DOHH2 (cell line): ENCODE data around the gene UTS2.

Source experiments
- H3F3A ChIP-seq: fragments of 200-600 bp; sonication (generic), shearing (Covaris generic); 2 replicates; pipeline ENCODE4 v1.6.0; 2016; ENCODE audit warnings: antibody characterized with exemption, mild to moderate bottlenecking; ENCODE audit not compliant: control insufficient read depth, insufficient read depth
- H3K27ac ChIP-seq: fragments of 200-600 bp; sonication (generic); 2 replicates; pipeline ENCODE4 v1.5.1; 2014; ENCODE audit warnings: low read depth, mild to moderate bottlenecking, low read length, moderate library complexity
- H3K27me3 ChIP-seq: fragments of 200-600 bp; sonication (generic); 2 replicates; pipeline ENCODE4 v1.6.1; 2014; ENCODE audit warnings: mild to moderate bottlenecking, low read length, mixed read lengths; ENCODE audit not compliant: control insufficient read depth
- H3K36me3 ChIP-seq: fragments of 200-600 bp; sonication (generic); 2 replicates; pipeline ENCODE4 v1.6.1; 2014; ENCODE audit warnings: mild to moderate bottlenecking, low read length, moderate library complexity, mixed read lengths; ENCODE audit not compliant: control insufficient read depth
- H3K4me1 ChIP-seq: fragments of 200-600 bp; sonication (generic); 2 replicates; pipeline ENCODE4 v1.6.1; 2014; ENCODE audit warnings: mild to moderate bottlenecking, low read length, mixed read lengths; ENCODE audit not compliant: control insufficient read depth
- H3K4me2 ChIP-seq: fragments of 200-600 bp; sonication (generic); 2 replicates; pipeline ENCODE4 v1.6.0; 2014; ENCODE audit warnings: mild to moderate bottlenecking, low read length, moderate library complexity
- H3K4me3 ChIP-seq: fragments of 200-600 bp; sonication (generic); 2 replicates; pipeline ENCODE4 v1.5.1; 2014; ENCODE audit warnings: mild to moderate bottlenecking, low read length, mixed read lengths
- H3K79me2 ChIP-seq: fragments of 200-600 bp; sonication (generic); 2 replicates; pipeline ENCODE4 v1.6.1; 2014; ENCODE audit warnings: mild to moderate bottlenecking, low read length, mixed read lengths; ENCODE audit not compliant: control insufficient read depth
- H3K9me2 ChIP-seq: fragments of 200-600 bp; sonication (generic); replicated peaks from 2 replicates; pipeline ENCODE4 v1.6.1; 2014; ENCODE audit warnings: mild to moderate bottlenecking, low read length, mixed read lengths; ENCODE audit not compliant: control insufficient read depth
- H3K9me3 ChIP-seq: fragments of 200-600 bp; sonication (generic); 2 replicates; pipeline ENCODE4 v1.6.1; 2014; ENCODE audit warnings: antibody characterized with exemption, low read length, mixed read lengths; ENCODE audit not compliant: control insufficient read depth, insufficient read depth
- H4K20me1 ChIP-seq: fragments of 200-600 bp; sonication (generic); 2 replicates; pipeline ENCODE4 v1.6.0; 2014; ENCODE audit warnings: low read depth, mild to moderate bottlenecking, antibody characterized with exemption, low read length, moderate library complexity; ENCODE audit not compliant: control insufficient read depth, insufficient read depth
- CTCF ChIP-seq: fragments of 200-600 bp; sonication (generic); IDR thresholded peaks from one replicate; pipeline ENCODE4 v1.5.1; 2014; ENCODE audit warnings: antibody characterized with exemption, mild to moderate bottlenecking, low read depth, low read length; ENCODE audit not compliant: poor library complexity, severe bottlenecking
- EZH2phosphoT487 ChIP-seq: fragments of 200-600 bp; sonication (generic); IDR thresholded peaks from 2 replicates; pipeline ENCODE4 v1.6.1; 2017; ENCODE audit warnings: borderline replicate concordance, mild to moderate bottlenecking, antibody characterized with exemption, low read length, moderate library complexity, mixed read lengths

The UTS2 gene

DNA sequence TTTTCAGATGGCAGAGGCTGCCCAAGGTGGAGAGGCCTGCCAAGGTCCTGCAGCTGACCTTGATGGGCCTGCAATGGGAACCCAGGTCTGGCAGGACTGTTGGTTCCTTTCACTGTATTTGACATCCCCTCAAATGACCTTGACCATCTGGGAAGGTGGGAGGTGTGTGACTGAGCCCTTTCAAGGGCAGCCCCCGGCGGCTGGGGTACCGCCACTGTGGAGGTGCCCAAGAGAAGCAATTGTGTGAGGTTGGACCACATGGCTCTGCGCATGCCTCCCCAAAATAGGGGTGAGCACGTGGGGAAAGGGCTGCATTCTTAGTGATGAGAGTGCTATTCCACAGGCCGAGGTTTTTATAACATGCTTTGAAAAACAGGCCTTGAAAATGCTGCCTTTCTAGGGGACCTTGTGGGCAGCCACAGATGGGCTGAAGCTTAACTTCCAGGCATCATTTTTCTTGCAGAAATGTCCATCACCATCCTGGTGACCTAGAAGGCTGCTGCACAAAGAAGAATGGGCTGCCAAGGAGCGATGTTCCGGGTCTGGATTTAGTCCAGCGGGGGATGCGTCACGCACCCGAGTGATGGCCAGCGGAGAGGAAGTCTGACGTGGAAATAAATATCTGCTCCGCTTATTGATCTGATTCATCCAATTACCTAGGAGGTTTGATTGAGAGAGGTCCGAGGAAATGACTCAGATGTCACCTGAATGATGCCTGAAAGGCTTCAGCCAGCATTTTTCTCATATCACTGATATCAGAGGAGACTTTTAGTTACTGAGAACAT, 16.5 kb upstream of the UTS2 start:
- Histone ChIP-seq H3K36me3 (no peaks in the 10 kb centered on the region), H3F3A (no peaks in the 10 kb centered on the region), H3K4me3 (no peak overlapping the region), H3K27me3 (no peaks in the 10 kb centered on the region), H3K27ac (no peak overlapping the region), H3K4me2 (no peak overlapping the region), H4K20me1 (no peaks in the 10 kb centered on the region), H3K4me1 (no peaks in the 10 kb centered on the region), H3K9me2 (no peaks in the 10 kb centered on the region), H3K79me2 (no peaks in the 10 kb centered on the region), H3K9me3 (no peaks in the 10 kb centered on the region)
- no peak for TF ChIP-seq EZH2phosphoT487
- no peak for TF ChIP-seq CTCF

DNA sequence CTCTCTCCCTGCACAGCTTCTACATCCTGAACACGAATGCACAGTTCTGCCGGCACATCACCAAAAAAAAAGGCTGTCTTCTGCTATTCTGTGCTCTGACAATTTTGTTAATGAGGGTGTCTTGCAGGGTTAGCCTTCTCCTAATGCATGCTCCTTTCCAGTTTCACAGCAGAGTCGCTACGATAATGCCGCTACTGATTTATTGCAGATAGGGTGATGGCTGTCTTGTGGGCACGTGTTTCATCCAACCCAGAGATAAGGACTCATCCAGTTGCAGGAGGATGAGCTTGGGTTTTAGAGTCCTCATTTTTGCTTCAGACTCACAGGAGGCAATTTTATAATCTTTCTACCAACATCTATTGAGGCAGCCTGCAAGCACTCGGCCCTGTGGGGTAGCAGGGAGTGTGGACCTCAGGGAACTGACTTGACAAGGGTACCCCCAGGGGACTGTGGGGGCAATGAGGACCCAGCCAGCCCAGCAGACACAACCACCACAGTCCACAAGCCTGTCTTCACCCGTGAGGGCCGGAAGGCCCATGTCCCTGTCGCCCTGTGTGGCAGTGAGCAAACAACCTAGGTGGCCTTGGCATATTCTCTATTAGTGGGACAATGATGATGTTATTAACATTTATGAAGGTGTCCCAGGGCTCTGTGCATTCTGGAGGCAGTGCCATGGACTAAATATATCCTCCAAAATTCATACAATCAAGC, 15.4 kb upstream of the UTS2 start:
- Histone ChIP-seq H3K4me1 (no peaks in the 10 kb centered on the region), H3K4me3 (no peak overlapping the region), H4K20me1 (no peaks in the 10 kb centered on the region), H3K9me3 (no peaks in the 10 kb centered on the region), H3K27ac (no peak overlapping the region), H3K27me3 (no peaks in the 10 kb centered on the region), H3K9me2 (no peaks in the 10 kb centered on the region), H3K4me2 (no peak overlapping the region), H3F3A (no peaks in the 10 kb centered on the region), H3K79me2 (no peaks in the 10 kb centered on the region), H3K36me3 (no peaks in the 10 kb centered on the region)
- no peak for TF ChIP-seq EZH2phosphoT487
- TF ChIP-seq CTCF = no peak

GRCh38 chr1:7865978-7866377, 13.1 kb upstream of the UTS2 start:
- no peaks in the 10 kb centered on the region for H3K27me3 ChIP-seq
- no peaks in the 10 kb centered on the region for H3K9me2 ChIP-seq
- no peak overlapping the region for H3K4me2 ChIP-seq

More at GRCh38 chr1:7865978-7866377, 13.1 kb upstream of the UTS2 start:
- no peaks in the 10 kb centered on the region for H3F3A ChIP-seq
- no peaks in the 10 kb centered on the region for H3K36me3 ChIP-seq
- no peak for TF ChIP-seq EZH2phosphoT487
- no peak for TF ChIP-seq CTCF
- H3K4me1 ChIP-seq = no peaks in the 10 kb centered on the region
- H3K79me2 ChIP-seq = no peaks in the 10 kb centered on the region
- no peaks in the 10 kb centered on the region for H3K9me3 ChIP-seq
- H3K27ac ChIP-seq = no peak overlapping the region
- no peaks in the 10 kb centered on the region for H4K20me1 ChIP-seq
- H3K4me3 ChIP-seq = no peak overlapping the region
